HG03457 (cell line): ENCODE results near the gene HSH2D.

Source experiments
- ATAC-seq: cut with Tn5 transposase; IDR thresholded peaks from one replicate; pipeline ENCODE4 v1.9.1; 2021; ENCODE audit warnings: moderate number of reproducible peaks; ENCODE audit not compliant: unreplicated experiment

Gene HSH2D

DNA sequence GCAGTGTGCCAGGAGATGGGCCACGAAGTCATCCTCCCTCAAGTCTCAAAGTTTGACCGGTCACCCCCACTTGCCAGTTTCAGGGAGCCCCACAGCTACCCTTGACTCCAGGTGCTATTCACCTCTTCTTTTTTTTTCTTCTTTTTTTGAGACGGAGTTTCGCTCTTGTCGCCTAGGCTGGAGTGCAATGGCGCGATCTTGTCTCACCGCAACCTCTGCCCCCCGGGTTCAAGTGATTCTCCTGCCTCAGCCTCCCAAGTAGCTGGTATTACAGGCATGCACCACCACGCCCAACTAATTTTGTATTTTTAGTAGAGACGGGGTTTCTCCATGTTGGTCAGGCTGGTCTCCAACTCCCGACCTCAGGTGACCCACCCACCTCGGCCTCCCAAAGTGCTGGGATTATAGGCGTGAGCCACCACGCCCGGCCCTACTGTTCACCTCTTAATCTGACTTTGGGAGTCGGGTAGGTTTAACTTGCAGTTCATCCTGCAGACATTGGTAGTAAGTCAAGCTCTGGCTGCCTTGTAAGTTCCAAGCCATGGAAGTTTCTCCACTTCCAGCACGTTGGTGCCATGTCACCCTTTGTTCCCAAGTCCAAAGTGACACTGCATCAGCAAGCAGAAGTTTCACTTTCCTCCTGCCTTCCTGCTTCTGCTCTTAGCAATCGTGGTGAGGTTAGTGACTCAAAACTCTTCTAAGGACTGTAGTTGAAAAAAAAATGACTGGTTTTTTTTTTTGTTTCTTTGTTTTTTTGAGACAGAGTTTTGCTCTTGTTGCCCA lies 24.2 kb upstream of the HSH2D start:
- peak; percentile 0 for ATAC-seq

DNA sequence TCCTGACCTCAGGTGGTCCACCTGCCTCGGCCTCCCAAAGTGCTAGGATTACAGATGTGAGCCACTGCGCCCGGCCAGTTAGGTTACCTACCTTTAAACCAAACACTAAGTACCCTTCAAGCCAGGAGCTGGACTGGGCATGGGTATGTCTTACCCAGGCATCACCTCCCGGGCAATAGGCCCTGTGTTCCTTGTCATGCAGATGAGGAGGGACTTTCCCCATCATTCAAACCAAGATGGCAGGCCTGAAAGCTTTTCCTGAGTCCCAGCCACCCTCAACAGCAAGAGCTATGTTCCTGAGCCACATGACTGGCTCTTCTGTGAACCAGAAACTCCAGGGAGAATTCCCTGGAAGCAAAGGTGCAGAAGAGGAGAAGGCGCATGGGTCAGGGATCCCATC lies 22.3 kb upstream of the HSH2D start:
- no peak for ATAC-seq

DNA sequence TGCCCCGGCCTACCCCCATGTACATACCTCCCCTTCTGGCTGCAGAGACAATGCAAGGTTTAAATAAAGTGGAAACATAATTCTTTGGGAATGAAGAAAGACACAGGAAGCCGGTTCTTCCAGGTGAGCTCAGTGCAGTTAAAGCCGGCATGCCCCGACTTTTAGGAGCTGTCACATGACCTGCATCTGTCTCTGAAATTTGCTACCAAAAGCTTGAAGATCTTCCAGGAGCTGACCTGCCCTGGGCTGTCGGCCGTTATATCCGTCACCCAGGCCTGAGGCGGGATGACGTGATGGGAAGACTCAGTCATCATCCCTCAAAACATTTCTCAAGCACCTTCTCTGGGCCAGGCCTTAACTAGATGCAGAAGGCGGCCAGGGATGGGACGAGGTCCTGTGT lies 21.5 kb upstream of the HSH2D start:
- no peak for ATAC-seq

DNA sequence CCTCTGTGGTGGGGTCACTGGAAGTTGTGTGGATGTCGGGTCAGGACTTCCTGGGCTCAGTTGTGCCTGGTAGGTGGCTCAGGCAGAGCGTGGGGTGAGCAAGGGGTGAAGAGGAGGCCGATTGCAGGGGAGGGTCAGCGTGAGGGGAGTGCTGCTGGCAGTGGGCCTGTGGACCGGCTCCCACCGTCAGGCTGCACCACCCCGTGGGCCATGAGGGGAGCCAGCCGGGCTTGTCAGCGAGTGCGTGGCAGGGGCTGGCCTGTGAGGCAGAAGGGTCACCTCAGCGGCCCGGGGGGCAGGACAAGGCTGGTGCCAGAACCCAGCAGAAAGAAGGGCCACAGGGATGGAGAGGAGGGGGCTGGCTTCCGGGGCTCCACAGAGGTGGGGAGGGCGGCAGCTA lies 18.5 kb upstream of the HSH2D start:
- no peak for ATAC-seq

DNA sequence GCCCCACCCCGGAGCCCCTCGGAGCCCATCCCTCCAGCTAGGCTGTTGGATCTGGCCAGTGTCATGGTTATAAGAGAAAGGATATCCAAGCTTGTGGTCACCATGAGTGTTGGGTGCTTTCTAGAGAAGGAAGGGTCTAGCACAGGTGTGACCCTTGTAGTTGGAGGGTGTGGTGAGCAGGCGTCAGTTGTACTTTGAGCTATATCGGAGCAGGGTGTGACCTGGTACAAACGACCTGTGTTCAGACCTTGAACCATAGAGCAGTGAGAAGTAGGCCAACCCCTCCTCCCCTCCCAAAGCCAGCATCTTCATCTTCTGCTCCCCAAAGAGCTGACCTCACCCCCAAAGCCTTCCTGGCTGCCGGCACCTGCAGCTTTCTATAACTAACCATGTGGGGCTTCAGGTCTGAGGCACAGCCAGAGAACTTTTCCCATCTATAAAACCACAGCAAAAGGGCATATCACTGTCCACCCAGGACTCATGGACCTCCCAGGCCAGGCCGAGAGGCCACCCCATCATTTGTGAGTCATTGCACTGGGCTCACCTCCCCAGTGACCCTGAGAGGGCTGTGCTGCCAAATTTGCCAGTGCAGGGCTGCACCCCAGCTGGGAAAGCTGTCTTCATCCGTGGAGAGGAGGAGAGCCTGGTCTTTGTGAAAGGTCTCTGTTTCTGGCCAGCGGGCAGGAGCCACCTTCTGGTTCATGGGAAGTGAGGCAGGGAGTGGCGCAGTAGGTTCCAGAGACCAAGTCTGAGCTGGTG lies 17.6 kb upstream of the HSH2D start:
- ATAC-seq: no peak

DNA sequence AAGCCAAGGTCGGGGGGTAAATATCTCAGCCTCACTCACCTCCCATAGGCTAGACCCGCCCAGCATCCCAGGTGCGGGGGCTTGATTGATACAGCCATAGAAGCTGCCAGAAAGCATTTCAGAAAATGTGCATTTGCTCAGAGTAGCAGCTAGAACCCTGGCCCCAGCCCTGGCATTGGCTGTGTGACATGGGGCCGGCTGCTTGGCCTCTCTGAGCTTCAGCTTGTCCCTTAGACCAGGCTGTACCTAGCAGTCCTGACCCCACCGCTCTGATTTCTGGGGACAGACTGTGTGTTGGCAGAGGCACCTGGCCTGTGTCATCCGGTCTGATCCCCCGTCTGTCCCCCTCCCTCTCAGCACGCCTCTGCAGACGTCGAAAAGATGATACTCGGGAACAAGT lies 16.4 kb upstream of the HSH2D start:
- no peak for ATAC-seq

DNA sequence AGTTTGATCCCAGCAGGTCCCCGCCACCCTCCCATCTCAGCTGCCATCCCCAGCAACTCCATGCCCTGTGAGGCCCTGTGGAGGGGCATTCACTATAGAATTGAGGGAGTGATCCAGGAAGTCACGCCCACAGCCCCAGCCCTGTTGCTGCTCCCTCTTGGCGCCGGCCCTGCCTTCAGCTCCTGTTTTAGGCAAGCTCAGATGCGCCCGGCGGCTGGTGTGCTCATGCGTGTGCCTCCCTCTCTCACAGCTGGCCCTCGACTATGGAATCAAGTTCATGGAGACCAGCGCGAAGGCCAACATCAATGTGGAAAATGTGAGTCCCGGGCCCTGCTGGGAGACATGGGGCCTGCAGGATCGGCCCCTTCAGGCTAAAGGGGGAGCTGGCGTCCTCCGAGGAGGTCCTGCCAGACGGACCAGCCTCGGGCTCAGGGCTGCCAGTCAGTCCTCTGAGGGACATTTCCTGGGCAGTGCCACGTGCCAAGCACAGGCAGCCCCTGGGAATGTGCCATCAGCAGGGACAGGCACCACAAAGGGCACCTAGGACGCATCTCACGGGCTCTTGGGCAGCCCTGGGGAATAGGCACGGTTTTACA lies 15.6 kb upstream of the HSH2D start:
- no peak for ATAC-seq

DNA sequence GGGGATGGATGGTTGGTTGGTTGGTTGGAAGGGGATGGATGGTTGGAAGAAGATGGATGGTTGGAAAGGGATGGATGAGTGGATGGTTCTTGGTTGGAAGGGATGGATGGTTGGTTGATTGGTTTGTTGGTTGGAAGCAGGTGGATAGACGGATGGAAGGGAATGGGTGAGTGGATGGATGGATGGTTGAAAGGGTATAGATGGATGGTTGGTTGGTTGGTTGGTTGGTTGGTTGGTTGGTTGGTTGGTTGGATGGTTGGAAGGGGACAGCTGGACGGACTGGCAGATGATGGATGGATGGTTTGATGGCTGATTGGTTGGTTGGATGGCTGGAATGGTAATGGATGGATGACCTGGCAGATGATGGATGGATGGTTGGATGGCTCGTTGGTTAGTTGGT lies 11.8 kb upstream of the HSH2D start:
- no peak for ATAC-seq

DNA sequence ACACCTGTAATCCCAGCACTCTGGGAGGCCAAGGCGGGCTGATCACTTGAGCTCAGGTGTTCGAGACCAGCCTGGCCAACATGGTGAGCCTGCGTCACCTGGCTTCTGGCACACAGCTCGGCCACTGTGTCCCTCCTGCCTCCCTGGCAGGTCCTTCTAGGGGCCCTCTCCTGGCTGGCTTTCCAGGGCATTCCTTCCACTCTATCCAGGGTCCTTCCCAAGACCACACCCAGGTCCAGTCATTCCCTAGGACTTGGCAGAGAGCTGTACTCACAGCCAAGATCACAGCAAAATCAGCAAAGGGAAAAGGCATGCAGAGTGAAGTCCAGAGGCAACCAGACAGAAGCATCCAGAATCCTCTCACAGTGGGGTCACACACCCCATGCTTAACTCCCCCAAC lies 9.7 kb upstream of the HSH2D start:
- ATAC-seq: no peak

DNA sequence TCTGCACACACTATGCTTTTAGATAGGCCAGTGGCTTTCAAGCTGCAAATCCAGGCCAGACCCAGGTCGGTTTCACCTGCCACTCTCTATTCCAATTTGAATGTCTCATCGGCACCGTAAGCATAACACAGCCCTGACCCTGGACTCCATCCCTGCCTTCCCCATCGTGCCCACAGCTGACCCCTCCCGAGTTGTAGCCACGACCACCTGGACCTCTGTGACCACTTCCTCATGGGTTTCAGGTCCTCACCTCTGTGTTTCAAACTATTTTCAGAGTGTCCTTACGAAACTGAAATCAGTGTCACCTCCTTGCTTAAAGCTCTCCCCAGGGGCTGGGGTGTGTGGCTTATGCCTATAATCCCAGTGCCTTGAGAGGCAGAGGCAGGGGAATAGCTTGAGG lies 9.0 kb upstream of the HSH2D start:
- ATAC-seq: no peak

DNA sequence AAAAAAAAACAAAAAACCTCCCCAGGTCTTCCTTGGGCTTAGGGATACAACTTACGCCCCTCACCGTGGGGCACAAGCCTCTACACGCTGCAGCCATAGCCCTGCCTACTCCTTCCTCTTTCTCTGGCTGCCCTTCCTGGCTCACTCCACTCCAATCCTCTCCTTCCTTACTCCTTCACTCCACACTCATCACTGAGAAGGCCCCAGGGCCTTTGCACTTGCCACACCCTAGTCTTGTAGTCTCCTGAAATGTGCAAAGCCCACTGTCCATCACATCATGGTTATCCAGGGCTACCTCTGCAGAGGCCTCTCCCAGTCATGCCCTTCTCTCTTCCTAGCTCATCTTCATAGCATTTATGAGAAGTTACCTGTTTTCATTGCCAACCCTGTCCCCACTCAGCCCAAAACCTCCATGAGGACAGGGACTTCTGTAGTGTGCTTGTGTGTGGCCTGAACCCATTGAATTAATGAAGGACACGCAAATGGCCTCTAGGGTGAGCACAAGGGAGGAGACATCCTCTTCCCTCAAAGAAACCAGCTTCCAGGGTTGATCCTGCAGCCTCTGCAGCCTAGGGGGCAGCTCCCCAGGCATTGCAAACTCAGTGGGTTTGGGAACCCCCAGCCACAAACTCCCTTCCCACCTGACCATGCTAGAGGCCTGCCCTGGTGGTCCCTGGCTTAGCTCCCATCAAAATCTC lies 7.9 kb upstream of the HSH2D start:
- ATAC-seq: no peak

DNA sequence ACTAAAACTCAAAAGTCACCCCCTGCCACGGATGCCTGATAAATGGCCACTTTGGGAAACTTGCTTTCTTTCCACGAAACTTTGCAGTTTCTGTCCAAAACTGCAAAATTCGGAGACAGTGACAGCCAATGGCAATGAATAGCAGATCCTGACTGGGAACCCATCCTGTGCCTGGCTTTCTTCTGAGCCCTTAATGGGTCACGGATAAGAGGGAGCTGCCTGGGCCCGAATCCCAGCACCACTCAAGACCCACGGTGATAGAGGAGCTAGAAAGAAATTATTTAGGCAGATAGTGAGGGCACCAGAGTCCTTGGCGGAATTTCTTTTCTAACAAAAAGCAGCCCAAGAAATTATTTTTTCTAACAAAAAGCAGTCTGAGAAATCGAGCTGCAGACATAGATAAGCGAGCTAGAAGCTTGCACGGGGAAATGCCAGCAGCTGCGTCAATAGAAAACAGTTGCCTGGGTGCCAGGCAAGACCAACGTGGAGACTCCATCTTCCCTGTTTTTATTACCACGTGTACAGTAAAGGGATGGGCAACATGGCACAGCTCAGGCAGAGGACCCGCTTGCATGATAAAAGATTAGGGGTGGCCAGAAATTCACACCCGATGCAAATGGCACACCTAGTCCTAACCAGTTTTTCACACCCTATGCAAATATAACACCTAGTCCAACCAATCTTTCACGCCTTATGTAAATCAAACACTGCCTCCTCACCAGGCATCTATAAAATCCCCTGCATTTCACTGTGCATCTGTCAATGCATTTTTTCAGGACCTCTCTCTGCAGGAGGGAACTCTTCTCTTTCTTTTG lies 7.1 kb upstream of the HSH2D start:
- no peak for ATAC-seq

DNA sequence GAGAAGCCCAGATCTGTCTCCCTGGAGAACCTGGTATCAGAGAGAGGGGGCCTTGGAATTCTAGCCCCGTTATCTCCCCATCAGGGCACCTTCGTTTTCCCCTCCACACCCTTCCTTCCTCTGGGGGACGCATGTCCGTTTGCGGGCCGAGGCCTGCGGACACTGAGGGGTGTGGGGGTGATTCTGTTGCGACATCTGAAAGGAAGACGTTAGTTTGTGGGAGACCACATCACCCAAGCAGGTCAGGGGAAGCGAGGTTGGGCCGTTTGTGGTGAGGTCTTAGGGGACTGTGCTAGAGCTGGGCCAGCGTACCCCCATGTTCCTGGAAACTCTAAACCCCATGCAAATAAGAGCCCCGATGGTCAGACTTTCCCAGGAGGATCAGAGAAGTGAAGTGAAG lies 3.7 kb upstream of the HSH2D start:
- no peak for ATAC-seq

DNA sequence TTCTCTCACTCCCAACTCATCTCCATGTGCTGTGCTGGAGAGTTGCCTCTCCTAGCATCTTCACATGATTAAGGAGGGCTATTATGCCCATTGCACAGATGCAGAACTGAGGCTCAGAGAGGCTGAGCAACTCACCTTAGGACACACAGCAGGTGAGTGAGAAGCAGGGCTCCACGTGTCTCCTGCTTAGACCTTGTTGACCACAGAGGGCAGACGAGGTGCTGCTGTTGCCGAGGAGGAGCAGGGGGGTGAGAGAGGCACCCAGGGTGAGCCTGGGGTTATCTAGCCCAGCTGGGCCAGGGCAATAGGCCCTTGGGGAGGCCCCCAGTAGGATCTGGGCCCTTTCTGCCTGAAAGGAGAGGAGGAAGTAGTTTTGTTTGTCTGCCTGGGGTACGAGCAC lies 2.4 kb upstream of the HSH2D start:
- ATAC-seq: no peak

DNA sequence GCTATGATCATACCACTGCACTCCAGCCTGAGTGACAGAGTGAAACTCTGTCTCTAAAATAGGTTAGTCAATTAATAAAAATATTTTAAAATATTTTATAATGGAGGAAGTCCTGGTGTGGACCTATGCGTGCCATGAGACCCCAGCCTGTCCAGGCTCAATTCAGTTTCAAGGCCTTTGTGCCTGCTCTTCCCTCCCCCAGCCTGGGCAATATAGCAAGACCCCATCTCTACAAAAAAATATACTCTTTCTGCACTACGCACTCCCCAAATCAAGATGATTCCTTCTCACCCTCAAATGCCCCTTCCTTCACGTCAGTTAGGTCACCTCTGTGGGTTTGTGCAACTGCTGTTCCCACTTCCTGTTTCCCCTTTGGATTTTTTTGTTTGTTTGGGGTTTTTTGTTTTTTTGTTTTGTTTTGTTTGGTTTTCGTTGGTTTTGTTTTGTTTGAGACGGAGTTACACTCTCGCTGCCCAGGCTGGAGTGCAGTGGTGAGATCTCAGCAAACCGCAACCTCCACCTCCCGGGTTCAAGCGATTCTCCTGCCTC lies 1.4 kb upstream of the HSH2D start:
- no peak for ATAC-seq

DNA sequence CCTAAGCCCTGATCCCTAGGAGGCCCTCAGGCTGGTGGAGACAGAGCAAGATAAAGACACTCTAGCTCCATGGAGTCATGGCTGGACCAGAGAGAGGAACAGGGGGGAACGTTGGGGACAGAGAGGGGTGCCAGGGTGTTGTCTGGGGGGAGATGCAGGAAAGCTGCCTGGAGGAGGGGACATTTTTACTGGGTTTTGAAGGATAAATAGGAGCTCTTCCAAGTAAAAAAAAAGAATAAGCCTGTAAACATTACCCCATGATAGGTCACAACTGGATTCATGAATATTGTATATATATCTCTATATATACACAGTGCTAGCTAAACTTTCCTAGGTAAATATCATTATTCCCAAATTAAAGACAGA lies 714 bp downstream of the HSH2D start:
- ATAC-seq: no peak

DNA sequence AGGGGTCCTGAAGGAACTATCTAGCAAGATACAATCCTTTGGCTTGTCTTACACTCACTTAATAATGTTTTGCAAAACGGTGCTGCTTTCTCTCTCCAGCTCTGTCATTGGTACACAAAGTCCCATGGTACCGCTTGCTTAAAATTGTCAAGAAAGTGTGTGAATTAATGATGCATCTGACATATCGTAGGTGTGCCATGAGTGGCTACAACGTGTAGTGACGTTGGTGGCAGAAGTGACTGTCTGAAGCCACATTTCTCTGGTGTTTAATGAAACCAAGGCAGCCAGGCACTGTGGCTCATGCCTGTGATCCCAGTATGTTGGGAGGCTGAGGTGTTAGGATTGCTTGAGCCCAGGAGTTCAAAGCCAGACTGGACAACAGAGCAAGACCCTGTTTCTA lies 2.6 kb downstream of the HSH2D start:
- no peak for ATAC-seq

DNA sequence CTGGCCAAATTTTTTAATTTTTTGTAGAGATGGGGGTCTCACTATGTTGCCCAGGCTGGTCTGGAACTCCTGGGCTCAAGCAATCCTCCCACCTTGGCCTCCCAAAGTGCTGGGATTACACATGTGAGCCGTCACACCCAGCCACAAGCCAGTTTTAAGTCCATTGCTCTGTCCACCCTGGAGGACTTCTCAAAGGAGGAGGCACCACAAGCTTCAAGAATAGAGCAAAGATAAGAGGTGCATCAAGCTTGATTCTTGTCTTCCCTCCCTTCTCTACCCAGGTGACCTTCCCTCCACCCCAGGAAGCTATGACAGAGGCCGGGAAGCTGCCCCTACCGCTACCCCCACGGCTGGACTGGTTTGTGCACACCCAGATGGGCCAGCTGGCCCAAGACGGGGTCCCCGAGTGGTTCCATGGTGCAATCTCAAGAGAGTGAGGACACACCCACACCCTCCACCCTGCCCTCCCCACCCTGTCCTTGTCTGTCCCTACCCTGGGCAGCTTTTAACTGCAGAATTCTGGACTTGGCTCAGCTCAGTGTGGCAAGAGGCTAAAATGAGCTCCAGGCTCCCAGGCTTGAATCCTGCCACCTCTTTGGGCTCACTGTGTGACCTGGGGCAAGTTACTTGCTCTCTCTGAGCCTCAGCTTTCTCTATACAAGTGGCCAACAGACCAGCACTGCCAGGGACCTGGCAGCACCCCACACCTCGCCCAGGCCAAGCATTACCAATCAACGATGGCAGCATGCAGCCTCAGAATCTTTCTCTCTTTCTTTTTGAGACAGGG lies 5.2 kb downstream of the HSH2D start:
- no peak for ATAC-seq

DNA sequence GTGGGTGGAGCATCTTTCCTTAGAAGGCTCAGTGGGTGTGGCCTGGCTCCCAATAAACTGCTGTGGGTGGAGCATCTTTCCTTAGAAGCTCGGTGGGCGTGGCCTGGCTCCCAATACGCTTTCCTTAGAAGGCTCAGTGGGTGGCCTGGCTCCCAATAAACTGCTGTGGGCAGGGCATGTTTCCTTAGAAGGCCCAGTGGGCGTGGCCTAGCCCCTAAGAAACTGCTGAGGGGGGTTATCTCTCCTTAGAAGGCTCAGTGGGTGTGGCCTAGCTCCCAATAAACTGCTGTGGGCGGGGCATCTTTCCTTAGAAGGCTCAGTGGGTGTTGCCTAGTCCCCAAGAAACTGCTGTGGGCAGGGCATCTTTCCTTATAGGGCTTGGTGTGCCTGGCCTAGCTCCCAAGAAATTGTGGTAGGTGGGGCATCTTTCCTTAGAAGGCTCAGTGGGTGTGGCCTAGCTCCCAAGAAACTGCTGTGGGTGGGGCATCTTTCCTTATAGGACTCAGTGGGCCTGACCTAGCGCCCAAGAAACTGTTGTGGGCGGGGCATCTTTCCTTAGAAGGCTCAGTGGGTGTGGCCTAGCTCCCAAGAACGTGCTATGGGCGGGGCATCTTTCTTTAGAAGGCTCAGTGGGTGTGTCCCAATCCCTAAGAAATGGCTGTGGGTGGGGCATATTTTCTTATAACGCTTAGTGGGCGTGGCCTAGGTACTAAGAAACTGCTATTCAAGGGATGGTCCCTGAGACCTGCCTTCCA lies 10.3 kb downstream of the HSH2D start:
- ATAC-seq: no peak
